Stimulated activated CD4-positive, alpha-beta T cell treated with anti-CD3 and anti-CD28 coated beads, Interleukin-4, amount 100 ng/mL, for 1 hour (primary cell): Measurements from ENCODE around the gene PIGZ.

Experiments used
- DNase-seq: peaks from one replicate; pipeline ENCODE4 v3.0.0-alpha.2; 2020

PIGZ gene

GRCh38 chr3:196968233-196969133, at the start of gene PIGZ:
Gene PIGZ, minus strand, starts transcription at chr3:196968833. Its CDS starts 16,802 bp downstream, at chr3:196952031.
- peak; percentile 56 for DNase-seq

DNA sequence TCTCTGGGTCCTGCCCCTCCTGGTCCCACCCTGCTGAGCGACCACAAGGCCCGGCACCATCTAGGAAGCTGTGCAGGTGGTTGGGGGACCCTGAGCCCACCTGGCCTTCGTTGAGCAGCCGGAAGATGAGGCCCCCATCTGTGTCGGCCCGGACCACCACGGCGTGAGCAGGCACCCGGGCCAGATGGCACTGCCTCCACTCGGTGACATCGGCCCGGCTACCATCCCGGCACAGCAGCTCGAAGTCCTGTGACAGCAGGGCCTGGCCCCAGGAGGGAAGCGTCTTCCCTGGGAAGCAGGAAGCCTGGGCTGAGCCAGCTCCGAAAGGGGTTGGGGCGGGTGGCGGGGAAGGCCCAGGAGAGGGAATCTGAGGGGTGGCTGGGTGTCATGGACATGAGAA, 48.4 kb upstream of the PIGZ start:
- DNase-seq: no peak

DNA sequence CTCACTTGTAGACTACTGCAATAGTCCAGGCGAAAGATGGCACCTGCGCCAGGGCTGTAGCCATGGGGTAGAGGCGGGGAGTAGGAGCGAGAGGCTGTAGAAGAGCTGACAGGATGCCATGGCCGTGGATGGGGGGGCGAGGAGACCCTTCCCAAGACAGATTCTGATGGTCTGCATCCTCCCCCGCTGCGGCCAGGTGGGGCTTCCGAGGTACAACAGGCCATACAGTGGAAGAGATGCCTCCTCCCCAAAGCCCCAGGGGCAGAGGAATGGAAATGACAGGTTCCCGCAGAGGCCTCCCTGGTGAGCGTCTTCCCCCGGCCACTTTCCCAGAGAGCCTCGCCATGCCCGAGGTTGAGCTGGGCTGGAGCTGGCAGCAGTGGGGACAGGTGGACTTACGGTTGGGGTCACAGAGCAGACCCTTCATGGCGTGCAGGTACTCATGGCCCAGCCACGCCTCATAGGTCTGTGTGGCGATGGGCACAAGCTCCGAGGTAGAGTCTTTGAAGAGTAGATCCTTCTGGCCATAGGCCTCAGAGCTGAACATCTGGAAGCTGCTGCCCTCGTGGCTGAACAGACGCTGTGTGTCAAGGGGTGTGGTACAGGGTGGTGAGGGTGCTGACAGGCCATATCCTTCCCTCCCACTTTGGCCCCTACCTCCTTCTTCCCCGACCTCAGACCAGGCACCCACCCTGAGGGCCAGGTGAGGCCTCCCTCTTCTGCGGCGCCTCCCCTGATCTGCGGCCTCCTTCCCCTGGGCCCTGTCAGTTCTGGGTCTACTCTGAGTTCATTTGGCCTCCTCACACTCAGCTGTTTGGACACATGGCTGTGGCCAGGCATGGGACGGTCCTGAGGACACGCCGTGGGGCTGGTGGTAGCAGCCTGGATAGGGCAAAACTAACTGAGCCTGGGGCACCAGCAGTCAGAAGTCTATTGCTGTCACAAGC, 47.4 kb upstream of the PIGZ start:
- DNase-seq: no peak

DNA sequence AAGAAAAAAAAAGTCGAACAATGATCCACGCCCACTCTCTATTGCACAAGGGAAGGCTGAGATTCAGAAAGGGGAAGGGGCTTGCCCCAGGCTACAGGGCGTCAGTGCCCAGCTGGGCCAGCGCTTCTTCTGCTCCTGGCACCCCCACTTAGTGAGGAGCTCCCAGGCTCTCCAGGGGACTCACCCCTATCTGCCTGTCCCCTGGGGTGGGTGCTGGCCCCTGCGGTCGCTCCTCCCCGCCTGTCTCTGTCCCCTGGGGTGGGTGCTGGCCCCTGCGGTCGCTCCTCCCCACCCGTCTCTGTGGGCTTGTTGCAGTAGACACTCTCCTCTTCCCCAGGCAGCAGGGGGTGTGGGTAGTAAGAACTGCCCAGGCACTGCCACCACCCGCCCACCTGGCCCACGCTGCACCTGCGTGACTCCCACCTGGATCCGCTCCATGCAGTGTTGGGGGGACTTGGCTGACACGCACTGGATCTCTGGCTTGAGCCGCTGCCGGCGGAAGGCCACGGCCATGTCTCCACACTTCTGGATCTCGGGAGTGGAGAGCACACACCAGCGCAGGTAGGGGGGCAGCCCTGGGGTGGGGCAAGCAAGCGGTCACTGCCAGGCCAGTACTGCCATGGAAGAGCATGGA, 46.4 kb upstream of the PIGZ start:
- no peak for DNase-seq

GRCh38 chr3:197014024-197014423, 45.4 kb upstream of the PIGZ start:
- DNase-seq: no peak

- no peak for DNase-seq
Measured at GRCh38 chr3:197012540-197012883, 43.9 kb upstream of the PIGZ start.

DNA sequence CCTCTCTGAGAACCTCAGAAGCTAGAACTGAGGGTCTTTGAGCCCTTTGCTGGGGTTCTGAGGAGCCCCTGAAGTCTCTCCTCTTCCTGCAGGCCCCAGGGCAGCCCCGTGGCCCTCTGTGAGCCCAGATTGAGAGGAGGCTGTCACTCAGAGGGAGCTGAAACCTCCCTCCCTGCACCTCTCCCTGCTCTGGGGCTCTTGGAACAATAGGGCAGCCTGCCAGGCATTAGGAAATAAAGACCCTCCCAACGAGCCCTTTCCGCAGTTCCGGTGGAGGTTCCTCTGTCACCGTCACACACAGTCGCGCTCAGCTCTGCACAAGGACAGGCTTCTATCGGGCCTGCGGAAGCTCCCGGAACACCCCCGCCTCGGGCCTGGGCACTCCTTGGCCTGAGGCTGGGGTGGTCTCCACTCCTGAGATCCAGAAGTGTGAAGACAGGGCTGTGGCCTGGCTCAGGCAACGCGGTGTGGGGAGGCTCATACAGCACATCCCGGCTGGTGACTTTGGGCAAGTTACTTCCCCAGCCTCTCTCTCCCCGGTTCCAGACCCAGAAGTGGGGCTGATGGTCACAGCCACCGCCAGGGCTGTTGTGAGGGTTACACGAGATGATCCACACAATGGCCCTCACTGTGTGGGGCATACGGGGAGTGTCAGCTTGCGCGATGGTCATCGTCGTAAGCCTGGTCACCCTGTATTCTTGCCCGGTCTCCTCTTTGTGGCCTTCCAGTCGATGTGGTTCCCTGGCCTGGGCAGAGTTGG, 43.3 kb upstream of the PIGZ start:
- no peak for DNase-seq

GRCh38 chr3:197010556-197011351, 42.1 kb upstream of the PIGZ start:
- DNase-seq: no peak

DNA sequence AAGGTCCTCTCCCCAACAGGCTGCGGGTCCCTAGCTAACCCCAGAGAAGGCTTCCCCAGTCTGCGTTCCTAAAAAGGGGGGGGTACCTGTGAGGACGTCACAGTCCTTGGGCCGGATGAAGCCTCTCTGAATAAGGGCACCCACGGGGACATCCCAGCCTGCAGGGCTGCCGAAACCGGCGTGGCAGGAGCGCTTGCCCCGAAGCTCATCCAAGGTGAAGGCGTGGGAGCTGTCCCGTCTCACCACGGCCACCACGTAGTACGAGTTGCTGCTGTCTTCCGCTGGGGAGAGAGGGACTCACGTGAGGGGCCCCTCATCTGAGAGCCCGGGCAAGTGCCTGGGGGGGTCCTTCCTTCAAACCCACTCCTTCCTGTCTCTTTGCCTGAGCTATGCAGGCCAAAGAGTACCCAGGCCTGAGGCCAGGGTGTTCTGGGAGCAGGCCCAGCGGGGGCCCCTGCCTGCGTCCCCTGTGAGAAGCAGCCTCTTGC, 40.9 kb upstream of the PIGZ start:
- no peak for DNase-seq

- DNase-seq: no peak
Measured at GRCh38 chr3:197008436-197009209, 40.0 kb upstream of the PIGZ start.

DNA sequence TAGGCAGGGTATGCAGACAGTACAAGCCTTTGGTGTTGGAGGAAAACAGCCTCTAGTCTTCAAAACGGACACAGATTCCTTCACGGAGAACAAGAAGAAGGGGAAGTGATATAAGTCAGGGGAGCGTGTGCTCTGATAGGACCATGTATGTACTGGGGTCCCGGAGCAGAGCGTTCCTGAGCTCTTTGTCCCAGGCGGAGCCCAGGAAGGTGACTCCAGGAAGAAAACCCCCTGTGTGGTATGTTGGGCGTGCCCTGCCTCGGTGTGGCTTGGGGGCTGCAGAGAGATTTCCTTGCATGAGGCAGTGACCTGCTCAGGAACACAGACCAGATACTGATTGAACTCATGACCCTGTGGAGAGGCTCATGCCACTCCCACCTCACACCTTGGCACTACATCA, 39.3 kb upstream of the PIGZ start:
- no peak for DNase-seq

GRCh38 chr3:197007296-197007940, 38.8 kb upstream of the PIGZ start:
- DNase-seq: no peak

GRCh38 chr3:197006860-197007259, 38.2 kb upstream of the PIGZ start:
- DNase-seq: no peak

- no peak for DNase-seq
Measured at GRCh38 chr3:197006446-197006845, 37.8 kb upstream of the PIGZ start.

- peak; percentile 35 for DNase-seq
Measured at GRCh38 chr3:197003461-197004385, 35.1 kb upstream of the PIGZ start.

DNA sequence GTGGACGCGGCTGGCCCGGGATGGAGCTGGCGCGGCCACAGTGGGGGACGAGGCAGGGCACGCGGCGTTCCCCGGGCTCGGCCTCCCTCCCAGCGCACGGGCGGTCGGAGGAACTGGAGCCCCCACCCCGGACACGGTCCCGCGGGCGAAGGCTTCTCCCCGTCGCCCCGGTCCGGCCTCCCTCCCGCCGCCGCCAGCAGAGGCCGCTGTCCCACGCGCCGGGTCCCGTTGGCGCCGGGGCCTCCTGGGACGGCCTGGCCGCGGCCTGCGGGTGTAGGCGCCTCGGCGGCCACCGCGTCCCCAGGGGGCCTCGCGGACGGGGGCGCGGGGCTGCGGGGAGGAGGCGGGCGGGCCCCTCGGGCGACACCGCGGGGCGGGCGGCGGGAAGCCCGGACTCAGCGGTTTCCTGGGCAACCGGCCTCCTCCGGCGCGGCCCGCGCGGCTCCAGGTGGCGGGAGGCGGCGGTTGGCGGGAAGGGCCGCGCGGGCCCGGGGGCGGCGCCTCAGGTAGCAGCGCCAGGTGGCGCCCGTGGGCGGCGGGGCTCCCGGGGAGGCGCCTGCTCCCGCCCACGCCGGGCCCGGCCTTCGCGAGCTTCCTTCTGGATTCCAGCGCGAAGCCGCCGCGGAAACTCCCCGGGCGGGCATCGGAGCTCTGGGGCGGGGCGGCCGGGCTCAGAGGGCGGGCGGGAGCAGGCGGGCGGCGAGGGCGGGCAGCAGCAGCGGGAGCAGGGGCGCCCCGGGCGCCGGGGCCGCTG, 34.2 kb upstream of the PIGZ start:
- peak; percentile 87 for DNase-seq

DNA sequence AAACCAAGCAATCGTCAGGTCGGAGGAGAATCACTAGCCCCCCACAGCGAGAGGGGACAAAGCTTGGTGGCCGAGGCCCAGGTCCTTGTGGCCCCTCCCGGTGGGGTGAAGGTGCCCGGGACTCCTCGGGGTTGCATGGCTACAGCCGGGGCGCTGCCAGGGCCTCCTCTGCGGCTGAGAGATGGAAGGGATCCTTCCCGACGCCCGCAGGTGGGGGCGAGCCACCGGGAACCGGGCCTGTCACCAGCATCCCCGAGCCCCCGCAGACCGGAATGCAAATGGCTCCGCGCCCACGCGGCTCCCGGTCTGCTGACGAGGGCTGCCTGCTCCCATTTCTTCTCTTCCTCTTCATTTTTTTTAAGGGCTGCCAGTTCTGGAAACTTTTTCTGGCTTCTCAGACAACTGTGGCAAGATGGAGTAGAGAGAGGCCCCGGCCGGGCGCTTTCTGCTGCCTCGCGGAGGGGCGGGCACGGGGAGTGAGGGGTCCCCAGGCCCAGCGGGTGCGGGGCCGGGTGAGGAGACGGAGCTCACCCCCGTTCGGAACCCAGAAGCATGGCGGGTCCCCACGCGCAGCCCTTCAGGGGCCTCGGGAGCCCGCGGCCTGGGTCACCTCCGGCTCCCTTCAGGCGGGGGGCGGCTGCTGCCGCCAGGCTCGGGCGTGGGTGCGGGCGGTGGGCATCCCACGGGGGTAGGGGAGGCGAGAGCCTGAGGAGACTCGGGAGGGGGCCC, 33.5 kb upstream of the PIGZ start:
- no peak for DNase-seq
